ENCODE measurements around the gene CHCHD1. TPM values are rescaled to one million over a fixed set of nuclear protein-coding genes. Genes with fewer than 3 reads are reported as not detected.
A peak's percentile ranks its signal among the peaks of the same experiment; 100 is the strongest.
"Not testable (repeated sequence)": the region's sequence is repeated elsewhere in the genome, so short reads cannot be mapped to it uniquely, and the experiment has no call there.

Gene CHCHD1
- total RNA-seq, 1 donor from 2014 or later, result 23.1 TPM

- H3K9me3 Mint-ChIP-seq, result no peaks in the 10 kb centered on the region
- peak; percentile 51 to 69 for DNase-seq (ENCODE audit: low spot score in 2 of 2, unreplicated experiment in 2 of 2)
These were observed 4.1 kb downstream of the CHCHD1 start for GRCh38 chr10:73785721-73786511.

DNA sequence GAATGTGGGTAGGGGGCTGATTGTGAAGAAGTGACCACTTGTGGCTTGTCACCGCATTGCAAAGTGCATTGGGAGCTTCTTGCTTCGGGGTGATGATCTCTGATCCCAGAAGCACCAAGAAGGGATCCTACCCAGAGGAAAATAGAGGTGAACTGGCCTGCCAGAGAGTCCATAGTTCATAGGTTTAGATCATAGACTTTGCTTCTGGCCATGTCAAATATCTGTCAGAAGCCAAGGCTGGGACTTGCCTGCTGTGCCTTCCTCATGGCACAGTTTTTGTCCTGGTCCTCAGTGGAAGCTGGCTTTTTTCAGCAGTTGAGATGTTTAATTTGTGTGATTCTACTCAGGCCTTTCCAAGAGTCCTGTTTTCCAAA, 4.7 kb downstream of the CHCHD1 start:
- peaks cover 20% of the 10 kb centered on the region for H3K36me3 Mint-ChIP-seq
- no peak for TF ChIP-seq CTCF (IDR thresholded peaks at IDR 0.05; ENCODE audit: unreplicated experiment)
- peaks cover 39% of the 10 kb centered on the region for H3K4me1 Mint-ChIP-seq
- peak overlapping the region; percentile 99 for H3K4me3 Mint-ChIP-seq
- no peak for DNase-seq (ENCODE audit: low spot score in 2 of 2, unreplicated experiment in 2 of 2)
- H3K27ac Mint-ChIP-seq, result peak overlapping the region; percentile 94
- H3K27me3 Mint-ChIP-seq (ENCODE audit: low read depth), result no peaks in the 10 kb centered on the region
- H3K9me3 Mint-ChIP-seq, result no peaks in the 10 kb centered on the region

More at GRCh38 chr10:73785721-73786511, 4.1 kb downstream of the CHCHD1 start:
- peaks cover 43% of the 10 kb centered on the region for H3K4me1 Mint-ChIP-seq
- H3K27me3 Mint-ChIP-seq (ENCODE audit: low read depth), result no peaks in the 10 kb centered on the region
- no peak for TF ChIP-seq CTCF (IDR thresholded peaks at IDR 0.05; ENCODE audit: unreplicated experiment)
- peaks cover 14% of the 10 kb centered on the region for H3K36me3 Mint-ChIP-seq
- peak overlapping the region; percentile 98 for H3K27ac Mint-ChIP-seq
- peak overlapping the region; percentile 99 for H3K4me3 Mint-ChIP-seq

- not testable (repeated sequence) for H3K27me3 Mint-ChIP-seq (ENCODE audit: low read depth); H3K9me3 Mint-ChIP-seq; DNase-seq (ENCODE audit: low spot score in 2 of 2, unreplicated experiment in 2 of 2)
- H3K4me3 Mint-ChIP-seq, result peak overlapping the region; percentile 99
- peak overlapping the region; percentile 34 for H3K27ac Mint-ChIP-seq
- H3K4me1 Mint-ChIP-seq, result peaks cover 35% of the 10 kb centered on the region
- H3K36me3 Mint-ChIP-seq, result peaks cover 22% of the 10 kb centered on the region
These were observed 5.4 kb downstream of the CHCHD1 start for GRCh38 chr10:73787031-73787800.

GRCh38 chr10:73788864-73789658, 7.2 kb downstream of the CHCHD1 start:
- H3K4me1 Mint-ChIP-seq, result peaks cover 22% of the 10 kb centered on the region
- H3K9me3 Mint-ChIP-seq, result no peaks in the 10 kb centered on the region
- no peak for TF ChIP-seq CTCF (IDR thresholded peaks at IDR 0.05; ENCODE audit: unreplicated experiment)
- H3K4me3 Mint-ChIP-seq, result no peak overlapping the region
- peaks cover 32% of the 10 kb centered on the region for H3K36me3 Mint-ChIP-seq
- DNase-seq (ENCODE audit: low spot score in 2 of 2, unreplicated experiment in 2 of 2), result no peak
- H3K27me3 Mint-ChIP-seq (ENCODE audit: low read depth), result no peaks in the 10 kb centered on the region
- no peak overlapping the region for H3K27ac Mint-ChIP-seq

DNA sequence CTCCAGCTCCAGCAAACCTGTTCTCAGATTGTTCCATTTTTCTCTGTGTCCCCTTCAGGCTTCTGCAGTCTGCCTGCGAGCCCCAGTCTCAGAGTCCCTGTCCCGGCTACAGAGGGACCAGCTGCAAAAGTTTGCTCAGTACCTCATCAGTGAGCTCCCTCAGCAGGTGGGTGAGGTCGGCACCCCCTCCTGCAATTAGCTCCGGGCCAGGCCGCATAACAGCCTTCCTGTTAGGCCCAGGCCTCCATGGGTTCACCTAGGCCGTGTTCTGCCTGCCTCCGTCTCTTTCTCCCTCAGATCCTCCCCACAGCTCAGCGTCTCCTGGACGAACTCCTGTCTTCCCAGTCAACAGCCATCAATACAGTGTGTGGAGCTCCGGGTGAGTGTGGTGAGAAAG, 7.8 kb downstream of the CHCHD1 start:
- no peak overlapping the region for H3K4me3 Mint-ChIP-seq
- no peak overlapping the region for H3K27ac Mint-ChIP-seq
- DNase-seq (ENCODE audit: low spot score in 2 of 2, unreplicated experiment in 2 of 2), result no peak
- TF ChIP-seq CTCF (IDR thresholded peaks at IDR 0.05; ENCODE audit: unreplicated experiment), result no peak
- H3K9me3 Mint-ChIP-seq, result no peaks in the 10 kb centered on the region
- no peaks in the 10 kb centered on the region for H3K27me3 Mint-ChIP-seq (ENCODE audit: low read depth)
- H3K4me1 Mint-ChIP-seq, result peaks cover 21% of the 10 kb centered on the region
- H3K36me3 Mint-ChIP-seq, result peaks cover 35% of the 10 kb centered on the region
